ENCODE results near the gene TTC33.
"Not testable (repeated sequence)": the region's sequence is repeated elsewhere in the genome, so short reads cannot be mapped to it uniquely, and the experiment has no call there.

Gene TTC33, protein sequence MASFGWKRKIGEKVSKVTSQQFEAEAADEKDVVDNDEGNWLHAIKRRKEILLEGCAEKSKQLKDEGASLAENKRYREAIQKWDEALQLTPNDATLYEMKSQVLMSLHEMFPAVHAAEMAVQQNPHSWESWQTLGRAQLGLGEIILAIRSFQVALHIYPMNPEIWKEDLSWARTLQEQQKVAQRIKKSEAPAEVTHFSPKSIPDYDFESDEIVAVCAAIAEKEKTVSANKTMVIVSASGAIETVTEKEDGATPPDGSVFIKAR

DNA sequence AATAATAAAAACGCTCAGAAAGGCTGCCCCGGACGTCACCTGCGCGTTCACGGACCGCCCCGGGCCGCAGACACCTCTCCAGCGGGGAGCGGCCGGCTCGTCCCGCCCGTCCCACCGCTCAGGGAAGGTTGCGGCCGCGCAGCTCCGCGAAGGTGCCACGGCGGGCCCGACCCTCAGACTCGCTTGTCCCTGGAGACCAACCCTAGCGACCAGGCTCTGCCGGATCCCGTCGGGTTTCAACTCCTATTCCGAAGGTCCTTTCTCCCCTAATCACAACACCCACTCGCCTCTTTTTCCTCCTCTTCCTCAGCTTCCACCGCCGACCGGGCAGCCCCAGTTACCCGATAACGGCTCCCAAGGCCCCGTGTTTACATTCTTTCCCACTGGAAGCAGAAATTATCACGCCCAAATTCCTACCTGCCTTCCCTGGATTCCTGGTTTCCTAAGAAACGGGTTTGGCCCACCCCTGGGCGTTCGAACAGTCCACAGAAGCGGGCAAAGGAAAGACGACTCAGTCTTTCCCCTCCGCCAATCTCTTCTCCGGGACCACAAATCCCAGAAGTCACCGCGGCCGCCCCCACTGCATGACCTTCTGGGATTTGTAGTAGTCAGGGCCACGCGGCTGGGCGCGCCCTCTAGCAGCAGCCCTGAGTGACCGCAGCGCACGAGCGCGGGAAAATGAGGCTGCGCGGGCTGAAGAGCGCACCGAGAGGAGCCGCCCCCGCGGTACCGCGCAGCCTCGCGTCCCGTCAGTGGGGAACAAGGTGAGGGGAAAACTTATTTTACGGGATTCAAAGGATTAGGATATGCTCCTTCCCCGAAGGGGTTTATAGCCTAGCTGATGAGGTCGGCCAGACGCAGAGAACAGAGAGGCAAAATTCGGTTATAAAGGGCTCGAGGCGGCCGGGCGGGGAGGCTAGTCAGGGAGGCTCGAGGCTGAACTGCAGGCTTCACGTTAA lies at the start of gene TTC33:
Gene TTC33 (minus strand): TSS at position 555 of the 959 bp plus-strand sequence. CDS start 8,943 bp downstream, outside the sequence.
- peak; percentile 90 to 93 for DNase-seq (ENCODE audit: low read depth in 2 of 2)

DNA sequence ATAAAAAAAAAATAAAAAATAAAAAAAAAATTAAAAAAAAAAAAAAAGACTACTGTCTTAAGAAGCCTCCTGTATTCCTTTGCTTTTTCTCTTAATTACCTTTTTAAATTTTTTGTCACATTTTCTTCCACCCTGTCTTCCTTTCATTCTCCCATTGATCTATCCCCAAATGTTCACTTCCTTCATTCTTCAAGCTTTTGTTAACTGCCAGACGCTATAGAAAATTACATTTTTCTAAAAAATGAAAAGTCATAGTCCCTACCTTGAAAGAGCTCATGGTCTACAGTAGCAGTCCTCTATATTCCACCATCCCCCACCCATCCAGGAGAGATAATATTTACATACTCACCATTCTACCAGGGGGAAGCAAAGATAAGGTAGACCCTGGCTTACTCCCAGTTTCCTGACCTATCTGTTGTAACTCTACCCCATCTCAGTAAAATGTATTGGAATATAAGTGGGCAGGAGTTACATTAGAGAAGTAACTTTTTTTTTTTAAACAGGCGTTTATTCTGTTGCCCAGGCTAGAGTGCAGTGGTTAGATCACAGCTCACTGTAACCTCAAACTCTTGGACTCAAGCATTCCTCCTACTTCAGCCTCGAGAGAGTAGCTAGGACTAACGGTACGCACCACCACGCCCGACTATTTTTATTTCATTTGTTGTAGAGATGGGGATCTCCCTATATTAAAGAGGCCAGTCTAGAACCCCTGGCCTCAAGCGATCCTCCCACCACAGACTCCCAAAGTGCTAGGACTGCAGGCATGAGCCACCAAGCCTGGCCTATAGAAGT lies 46.2 kb upstream of the TTC33 start:
- no peak for DNase-seq (ENCODE audit: low read depth in 2 of 2)

DNA sequence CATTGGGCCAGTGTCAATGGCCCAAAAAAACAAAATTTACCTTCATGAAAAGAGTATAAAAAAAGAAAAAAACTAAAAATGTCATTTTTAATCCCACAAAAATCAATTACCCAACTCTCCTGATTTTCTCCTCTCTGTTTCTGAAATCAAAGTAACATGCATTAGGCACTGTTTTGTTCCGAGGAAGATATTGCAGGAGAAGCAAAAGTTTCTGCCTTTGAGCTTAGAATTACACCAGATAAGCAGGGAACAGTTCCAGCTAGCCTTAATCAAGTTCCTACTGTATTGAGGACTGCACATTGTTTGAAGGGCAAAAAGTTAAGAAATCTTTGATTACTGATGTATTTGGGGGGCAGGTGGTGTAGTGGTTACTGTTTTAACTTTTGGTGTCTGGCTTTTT lies 43.5 kb upstream of the TTC33 start:
- no peak for DNase-seq (ENCODE audit: low read depth in 2 of 2)

DNA sequence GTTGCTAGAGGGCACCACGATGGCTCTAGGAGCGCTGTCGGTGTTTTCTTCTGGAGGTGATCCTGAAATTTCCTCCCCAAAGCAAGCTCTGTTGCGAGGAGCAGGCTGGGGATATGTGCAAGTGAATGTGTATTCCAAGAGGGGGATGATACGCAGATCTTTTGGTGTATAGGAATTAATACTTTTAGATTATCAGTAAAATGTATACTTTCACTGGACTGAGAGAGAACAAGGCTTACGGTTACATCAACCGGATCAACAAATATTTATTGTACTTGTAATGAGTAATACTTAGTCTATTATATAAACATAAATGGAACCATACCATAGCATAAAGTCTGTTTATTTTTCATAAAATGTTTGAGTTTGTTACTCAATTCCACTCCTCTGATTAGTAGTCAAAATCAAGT lies 43.0 kb upstream of the TTC33 start:
- no peak for DNase-seq (ENCODE audit: low read depth in 2 of 2)

DNA sequence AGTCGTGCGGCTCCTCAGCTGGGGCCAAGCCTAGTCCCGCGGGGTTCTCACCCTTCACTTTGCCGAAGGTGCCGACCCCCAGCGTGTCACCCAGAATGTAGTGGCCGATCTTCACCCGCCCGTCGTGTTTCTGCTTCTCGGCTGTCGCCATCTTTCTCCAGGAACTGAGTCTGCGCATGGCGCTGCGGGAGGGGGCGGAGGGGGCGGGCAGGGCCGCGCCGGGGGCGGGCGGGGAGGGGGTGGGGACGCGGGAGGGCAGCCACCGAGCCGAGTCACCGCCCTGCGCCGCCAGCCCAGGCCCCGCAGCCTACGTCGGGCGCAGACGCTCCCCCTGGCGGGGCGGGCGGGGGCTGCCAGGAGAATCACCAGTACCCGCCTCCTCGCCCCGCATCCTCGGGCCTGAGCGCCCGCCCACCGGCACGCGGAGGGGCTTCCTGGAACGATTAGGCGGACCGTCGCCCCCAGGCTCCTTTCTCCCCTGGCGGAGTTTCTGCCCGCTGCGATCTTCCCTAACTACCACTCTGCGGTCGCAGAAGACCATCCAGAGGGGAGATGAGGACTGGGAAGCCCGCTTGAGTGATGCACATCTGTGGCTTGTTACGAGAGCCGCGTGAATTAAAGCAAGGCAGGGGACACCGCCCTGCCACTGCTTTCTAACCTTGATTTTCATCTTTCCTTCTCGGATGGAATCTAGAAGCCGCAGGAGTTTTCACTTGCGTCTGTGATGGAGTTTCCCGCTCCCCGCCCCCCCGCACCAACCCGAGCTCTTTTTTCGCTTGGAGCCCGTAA lies 42.4 kb upstream of the TTC33 start, which contains the start of gene PRKAA1:
Gene PRKAA1 (minus strand): TSS at position 363 of the 789 bp plus-strand sequence. CDS start 185 bp downstream, at position 178.
- DNase-seq (ENCODE audit: low read depth in 2 of 2), result peak; percentile 81 to 86

DNA sequence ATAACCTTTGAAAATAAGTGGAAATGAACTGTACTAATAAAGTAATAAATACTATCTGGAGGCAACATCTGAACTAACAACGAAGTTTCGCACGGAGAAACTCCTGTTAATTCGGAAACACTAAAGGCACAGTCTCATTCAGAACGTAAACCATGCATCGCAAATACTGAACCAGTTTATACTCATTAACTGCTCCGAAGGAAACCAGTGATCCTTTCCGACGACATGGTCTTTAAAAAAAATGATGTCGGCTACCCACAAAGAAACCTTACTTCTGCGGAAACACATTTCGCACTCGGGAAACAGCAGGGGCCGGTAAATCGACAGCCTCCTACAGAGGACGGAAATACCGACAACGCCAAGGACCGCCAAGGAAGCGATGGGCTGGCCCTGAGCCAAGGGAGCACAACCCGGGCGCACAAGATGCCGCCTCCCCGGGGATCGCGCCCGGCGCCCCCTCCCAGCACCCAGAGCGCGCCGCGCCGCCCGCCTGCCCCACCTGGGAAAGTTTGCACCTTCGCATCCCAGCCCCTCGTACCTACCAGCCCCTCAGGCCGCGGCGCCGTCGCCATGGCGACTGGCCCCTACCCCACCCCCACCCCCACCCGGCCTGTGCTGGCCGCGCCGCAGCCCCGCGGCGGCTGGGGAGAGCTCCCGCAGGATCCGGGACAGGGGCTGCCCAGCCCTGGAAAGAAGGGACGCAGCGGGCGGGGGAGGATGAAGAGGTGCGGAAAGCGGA lies 41.7 kb upstream of the TTC33 start:
- peak; percentile 59 to 66 for DNase-seq (ENCODE audit: low read depth in 2 of 2)

DNA sequence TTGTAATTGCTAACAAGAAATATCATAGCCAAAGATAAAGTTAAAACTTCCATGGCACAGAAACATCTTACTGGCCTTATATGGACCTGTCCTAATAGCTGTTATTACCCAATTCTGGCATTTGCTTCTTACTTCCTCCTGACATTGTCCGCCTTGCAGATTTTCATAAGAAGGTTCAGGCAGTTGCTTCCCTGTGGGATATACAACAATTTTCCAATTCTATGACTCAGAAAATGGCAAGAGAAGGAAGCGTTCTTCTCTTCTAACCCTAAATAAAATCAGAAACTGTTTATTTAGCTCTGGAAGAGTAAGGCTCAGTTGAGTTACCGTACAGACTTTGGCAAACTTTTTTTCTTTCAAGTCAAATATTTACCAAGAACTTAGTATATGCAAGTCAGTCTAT lies 40.7 kb upstream of the TTC33 start:
- DNase-seq (ENCODE audit: low read depth in 2 of 2), result no peak

DNA sequence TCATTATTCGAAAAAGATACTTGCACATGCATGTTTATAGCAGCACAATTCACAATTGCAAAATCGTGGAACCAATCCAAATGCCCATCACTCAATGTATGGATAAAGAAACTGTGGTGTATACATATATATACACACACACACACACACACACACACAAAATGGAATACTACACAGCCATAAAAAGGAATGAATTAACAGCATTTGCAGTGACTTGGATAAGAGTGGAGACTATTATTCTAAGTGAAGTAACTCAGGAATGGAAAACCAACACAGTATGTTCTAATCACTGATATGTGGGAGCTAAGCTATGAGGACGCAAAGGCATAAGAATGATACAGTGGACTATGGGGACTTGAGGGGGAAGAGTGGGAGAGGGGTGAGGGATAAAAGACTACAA lies 39.1 kb upstream of the TTC33 start:
- DNase-seq (ENCODE audit: low read depth in 2 of 2), result not testable (repeated sequence)

DNA sequence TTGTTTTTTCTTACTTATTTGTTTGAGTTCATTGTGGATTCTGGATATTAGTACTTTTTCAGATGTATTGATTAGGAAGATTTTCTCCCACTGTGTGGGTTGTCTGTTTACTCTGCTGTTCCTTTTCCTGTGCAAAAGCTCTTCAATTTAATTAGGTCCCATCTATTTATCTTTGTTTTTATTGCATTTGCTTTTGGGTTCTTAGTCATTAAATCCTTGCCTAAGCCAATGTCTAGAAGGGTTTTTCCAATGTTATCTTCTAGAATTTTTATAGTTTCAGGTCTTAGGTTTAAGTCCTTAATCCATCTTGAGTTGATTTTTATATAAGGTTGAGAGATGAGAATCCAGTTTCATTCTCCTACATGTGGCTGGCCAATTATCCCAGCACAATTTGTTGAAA lies 38.6 kb upstream of the TTC33 start:
- DNase-seq (ENCODE audit: low read depth in 2 of 2), result not testable (repeated sequence)

DNA sequence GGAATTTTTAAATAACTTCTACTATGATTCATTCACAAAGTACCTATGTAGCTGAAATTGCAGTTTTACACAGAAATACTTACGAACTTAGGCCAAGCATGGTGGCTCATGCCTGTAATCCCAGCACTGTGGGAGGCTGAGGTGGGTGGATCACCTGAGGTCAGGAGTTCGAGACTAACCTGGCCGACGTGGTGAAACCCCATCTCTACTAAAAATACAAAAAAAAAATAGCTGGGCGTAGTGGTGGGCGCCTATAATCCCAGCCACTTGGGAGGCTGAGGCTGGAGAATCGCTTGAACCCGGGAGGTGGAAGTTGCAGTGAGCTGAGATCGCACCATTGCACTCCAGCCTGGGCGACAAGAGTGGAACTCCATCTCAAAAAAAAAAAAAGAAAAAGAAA lies 36.9 kb upstream of the TTC33 start:
- not testable (repeated sequence) for DNase-seq (ENCODE audit: low read depth in 2 of 2)

DNA sequence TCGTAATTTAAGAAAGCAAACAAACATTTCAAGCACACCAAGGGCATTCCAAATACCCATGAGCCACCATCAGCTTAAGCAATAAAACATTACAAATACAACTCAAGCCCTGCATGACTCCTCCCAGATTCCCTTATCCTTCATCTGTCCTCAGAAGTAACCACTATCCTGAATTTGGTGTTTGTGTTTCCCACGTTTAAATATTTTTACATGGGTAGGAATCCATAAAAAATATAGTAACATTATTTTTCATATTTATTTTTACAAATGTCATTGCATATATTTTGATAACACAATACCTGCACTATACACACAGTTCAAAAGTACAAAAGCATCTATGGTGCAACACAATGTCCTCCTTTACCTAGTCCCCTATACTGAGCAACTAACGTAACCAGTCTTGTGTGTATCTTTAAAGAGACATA lies 36.0 kb upstream of the TTC33 start:
- no peak for DNase-seq (ENCODE audit: low read depth in 2 of 2)

DNA sequence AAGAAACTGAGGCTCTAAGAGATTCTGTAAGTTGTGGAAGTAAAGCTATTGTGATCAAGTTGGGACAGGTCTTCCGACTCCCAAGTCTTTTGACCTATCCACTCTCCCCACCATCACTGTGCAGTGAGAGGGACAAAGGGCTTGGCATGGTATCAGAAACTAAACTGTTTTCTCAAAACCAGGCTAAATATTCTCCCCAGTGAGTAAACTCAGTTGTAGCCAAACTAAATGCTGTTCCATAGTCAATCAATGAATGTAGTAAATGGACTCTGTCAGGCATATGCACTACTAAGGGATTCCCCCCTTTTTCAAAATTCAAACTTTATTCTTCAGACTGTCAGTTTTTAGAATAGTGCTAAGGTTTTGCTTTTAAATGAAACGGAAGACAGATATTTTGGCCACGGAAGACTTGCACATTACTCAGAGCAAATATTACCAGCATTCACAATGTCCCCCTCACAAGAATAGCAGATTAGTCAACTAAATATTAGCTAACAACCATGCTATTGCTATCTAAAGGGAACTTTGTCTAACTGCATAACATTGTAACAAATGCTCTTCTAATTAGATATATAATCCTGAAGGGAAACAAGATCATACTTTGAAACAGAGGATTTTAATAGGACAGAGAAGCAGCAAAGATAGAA lies 35.3 kb upstream of the TTC33 start:
- DNase-seq (ENCODE audit: low read depth in 2 of 2), result no peak

DNA sequence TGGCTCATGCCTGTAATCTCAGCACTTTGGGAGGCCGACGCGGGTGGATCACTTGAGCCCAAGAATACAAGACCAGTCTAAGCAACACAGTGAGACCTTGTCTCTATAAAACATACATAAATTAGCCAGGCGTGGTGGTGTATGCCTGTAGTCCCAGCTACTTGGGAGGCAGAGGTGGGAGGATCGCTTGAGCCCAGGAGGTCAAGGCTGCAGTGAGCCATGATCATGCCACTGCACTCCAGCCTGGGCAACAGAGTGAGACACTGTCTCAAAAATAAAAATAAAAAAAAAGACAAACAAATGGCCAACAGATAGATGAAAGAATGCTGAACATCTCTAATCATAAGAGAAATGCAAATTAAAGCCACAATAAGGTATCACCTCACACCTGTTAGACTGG lies 33.2 kb upstream of the TTC33 start:
- DNase-seq (ENCODE audit: low read depth in 2 of 2), result not testable (repeated sequence)

DNA sequence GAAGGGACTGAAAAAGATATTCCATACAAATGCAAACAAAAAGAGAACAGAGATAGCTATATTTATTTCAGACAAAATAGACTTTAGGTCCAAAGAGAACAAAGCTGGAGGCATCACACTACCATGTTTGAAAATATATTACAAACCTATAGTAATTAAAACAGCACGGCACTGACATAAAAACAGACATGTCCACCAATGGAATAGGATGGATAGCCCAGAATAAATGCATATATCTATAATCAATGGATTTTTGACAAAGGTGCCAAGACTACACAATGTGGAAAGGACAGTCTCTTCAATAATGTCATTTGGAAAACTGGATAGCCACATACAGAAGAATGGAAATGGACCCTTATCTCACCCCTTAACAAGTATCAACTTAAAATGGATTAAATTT lies 32.2 kb upstream of the TTC33 start:
- no peak for DNase-seq (ENCODE audit: low read depth in 2 of 2)

DNA sequence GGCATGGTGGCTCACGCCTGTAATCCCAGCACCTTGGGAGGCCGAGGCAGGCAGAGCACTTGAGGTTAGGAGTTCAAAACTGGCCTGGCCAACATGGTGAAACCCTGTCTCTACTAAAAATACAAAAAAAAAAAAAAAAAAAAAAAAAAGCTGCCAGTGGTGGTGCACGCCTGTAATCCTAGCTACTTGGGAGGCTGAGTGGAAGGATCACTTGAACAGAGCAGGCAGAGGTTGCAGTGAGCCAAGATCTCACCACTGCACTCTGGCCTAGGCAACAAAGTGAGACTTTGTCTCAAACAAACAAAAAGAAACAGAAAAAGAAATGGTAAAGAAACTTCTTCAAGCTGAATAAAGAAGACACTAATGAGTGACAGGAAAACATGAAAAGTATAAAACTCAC lies 30.9 kb upstream of the TTC33 start:
- not testable (repeated sequence) for DNase-seq (ENCODE audit: low read depth in 2 of 2)

DNA sequence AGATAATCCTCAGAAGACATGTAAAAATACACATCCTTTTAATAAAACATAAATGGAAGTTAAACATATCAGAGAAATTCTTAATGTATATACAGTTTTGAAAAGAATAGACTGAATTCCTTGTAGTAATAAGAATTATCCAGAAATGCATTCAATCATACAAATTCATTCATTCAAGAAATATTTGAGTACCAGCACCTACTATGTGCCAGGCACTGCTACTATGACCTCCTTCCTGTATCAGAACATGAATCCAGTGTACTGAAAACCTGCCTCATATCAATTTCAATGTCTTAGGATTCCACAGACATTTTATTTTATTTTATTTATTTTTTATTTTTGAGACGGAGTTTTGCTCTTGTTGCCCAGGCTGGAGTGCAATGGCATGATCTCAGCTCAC lies 29.2 kb upstream of the TTC33 start:
- no peak for DNase-seq (ENCODE audit: low read depth in 2 of 2)

DNA sequence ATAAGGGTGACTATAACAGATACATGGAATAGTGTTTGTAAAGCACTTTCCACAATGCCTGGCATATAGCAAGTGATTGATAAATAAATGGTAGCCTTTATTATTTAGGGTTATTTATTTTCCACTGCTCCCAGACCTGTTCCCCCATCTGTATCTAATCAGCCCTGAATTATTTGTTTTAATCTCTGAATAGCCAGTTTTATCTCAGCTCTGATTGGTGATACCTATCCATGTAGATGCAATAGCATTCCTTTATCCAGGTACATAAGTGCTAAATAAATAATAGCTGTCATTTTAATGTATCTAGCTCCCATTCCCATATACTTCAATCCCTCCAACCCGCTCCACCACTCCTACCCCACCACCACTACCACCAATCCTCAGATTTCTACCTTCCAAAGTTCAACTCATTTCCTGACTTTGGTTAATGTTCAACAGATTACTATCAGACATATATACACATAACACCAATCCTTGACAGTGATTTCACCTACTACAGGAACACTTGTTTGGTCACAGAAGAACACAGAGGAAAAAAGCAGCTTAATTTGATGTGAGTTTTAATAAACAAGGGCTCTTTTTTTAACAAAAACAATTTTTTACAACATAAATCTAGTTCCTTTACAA lies 28.4 kb upstream of the TTC33 start:
- DNase-seq (ENCODE audit: low read depth in 2 of 2), result no peak

DNA sequence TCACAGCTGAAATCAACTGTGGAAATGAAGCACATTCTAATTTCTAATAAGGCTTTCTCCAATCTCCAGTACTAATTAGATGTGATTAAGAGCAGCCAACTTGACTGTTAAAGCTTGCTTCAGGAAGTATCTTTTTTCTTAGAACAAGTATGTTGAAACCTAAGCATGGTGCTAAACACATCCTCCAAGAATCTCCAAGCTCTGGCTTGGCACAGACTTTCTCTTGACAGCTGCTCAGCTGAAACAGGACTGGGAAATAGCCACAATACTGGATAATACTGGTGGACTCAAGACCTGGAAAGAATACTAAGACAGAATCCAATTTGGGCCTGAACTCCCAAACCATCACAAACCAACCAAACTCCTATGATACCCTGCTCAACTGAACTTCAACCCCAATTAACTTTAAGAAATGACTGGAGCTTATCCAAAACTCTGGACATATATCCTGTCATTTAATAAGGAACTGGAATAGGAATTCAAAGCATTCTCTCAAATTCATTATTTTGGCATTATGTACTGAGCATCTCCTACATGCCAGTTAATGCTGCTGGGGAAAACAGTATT lies 26.2 kb upstream of the TTC33 start:
- no peak for DNase-seq (ENCODE audit: low read depth in 2 of 2)

DNA sequence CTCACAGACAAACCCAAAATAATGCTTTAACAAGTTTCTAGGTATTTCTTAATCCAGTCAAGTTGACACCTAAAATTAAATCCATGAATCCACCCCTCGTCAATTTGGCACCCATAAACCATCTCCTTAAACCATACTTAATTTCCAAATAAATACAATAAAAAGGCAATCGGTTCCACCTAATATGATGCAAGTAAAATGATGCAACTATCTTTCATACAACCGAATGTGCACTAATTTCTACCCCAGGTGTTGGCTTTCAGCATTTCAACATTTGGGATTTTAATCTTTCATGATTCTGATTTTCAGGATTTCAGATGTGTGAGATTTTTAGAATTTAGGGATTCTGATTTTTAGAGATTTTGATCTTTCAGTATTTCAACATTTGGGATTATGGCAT lies 25.1 kb upstream of the TTC33 start:
- DNase-seq (ENCODE audit: low read depth in 2 of 2), result no peak
